ACHN (cell line): ENCODE data around the gene MEGF6.

Source experiments
- DNase-seq: peaks from one replicate; pipeline ENCODE4 v3.0.0-alpha.2; 2015
- in situ Hi-C: cut with HindIII; loops from 2 replicates; pipeline ENCODE4 v1.10.0; 2017; ENCODE audit warnings: low sequenced_read_pairs, low pct_ligation_motif_present, low pct_unique_long_range_greater_than_20kb

MEGF6 gene

DNA sequence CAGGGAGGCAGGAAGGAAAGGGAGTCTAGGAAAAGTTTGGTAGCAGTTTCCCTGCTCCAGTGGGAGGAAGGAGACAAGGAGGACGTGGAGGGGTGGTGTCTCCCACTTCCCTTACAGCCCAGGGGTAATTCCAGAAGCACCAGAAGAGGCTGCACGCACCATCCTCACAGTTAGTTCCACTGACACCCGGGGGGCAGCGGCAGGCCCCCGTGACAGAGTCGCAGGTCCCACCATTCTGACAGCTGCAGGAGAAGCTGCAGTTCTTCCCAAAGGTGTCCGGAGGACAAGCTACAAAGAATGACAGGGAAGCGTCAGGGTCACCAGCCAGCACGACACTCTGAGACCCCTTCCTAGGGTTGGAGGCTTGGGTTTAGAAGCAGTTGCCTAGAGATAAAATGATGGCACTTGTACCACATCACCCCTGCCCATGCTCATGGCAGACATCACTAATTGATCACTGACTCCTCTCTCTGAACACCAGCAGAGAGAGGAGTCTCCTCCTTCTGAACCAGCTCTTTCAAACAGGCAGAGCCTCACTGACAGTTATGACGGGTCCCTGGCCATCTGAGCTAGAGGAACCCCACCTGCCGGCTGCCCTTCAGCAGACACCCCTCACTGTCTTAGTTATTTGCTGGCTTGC lies 103.6 kb downstream of the MEGF6 start:
- in situ Hi-C loops = no loop called here
- no peak for DNase-seq

DNA sequence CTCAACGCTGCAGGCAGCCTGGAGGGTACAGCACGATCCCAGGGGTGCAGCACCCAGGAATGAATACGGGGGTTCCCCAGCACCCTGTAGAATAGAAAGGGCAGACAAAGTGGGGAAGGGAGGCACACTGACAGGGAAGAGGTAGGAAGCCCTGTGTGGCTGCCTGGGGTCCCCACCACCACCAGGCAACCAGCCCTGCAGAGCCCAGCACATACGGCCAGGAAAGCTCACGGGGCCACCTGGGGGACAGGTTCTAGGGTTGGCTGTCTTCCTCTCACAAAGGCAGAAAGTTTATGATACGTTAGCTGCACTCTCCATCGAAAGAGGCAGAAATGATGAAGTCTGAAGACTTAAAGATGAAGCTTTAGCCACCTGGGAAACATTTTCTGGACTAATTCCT lies 104.4 kb downstream of the MEGF6 start:
- no peak for DNase-seq
- in situ Hi-C loops = no loop called here

DNA sequence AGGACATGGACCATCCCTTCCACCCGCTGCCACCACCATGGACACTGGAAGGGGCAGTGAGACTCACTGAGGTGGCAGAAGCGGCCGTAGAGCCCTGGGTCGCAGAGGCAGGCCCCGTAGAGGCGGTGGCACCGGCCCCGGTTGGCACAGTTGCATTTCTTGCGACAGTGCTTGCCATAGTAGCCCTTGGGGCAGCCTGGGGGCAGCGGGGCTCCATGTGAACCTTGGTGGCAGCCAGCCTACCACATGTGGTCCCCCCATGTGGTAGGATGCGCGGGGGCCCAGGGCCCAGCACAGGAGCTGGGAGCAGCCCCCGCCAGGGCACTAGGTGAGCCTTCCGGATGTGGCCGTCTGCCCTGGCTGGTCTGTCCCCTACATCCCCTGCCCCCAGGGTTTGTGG lies 105.3 kb downstream of the MEGF6 start:
- DNase-seq = no peak
- in situ Hi-C loops = no loop called here

DNA sequence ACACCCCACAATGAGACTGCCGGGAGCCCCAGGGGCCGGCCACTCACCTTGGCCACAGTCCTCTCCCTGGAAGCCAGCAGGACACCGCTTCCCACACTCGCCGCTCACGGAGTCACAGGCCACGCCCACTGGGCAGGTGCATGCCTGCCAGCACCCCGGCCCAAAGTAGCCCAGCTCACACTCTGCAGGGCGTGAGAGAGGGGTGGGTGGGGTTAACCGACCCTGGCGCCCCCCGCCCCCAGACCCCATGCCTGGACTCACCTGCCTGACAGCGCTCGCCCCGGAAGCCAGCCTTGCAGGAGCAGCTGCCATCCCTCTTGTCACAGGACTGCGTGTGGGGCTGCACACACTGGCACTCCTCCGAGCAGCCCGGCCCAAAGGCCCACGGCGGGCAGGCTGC lies 106.1 kb downstream of the MEGF6 start:
- DNase-seq = no peak
- in situ Hi-C loops = no loop called here

DNA sequence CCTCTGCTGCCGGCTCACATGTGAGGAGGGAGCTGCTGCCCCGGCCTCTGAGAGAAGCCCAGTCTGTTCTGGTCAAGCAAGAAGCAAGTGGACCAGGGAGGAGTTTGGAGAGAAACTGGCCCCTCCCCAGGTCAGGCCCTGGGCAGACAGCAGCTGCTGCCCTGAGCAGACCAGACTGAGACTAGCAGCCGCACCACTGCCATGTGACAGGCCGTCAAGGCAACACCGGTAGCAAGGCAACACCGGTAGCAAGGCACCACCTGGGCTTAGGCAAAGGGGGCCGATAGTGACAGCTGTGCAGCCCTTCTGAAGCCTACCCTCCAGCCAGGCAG lies 106.5 kb downstream of the MEGF6 start:
- in situ Hi-C loops = no loop called here
- no peak for DNase-seq

DNA sequence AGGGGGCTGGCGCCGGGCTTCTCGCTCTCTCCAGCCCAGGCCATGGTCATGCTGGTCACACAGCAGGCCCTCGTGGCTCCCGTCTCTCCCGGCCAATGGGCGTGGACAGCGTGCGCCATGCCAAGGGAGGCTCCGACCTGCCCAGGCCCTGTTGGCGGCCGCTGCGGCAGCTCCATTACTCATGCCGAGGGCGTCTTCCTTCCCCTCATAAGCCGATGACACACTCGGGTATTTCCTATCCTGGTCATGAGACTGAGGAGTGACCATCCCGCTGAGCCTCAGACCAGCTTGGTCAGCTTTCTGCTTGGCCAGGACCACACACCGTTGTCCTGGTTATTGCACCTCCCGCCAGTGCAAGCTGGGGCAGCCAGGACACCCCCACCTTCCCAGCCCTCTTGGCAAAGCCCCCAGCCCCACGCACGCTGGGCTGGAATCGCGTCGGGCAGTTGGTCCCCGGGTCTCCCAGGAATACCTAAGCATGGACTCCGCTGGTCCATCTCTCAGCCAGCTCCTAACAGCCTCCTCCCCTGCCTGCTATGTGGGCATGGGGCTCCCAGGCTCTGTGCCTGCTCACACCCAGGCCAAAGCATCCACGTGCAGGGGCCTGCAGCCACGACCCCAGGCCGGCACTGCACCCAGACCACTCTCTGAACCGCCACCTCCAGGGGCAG lies 107.0 kb downstream of the MEGF6 start:
- DNase-seq = peak; percentile 92
- in situ Hi-C loops = no loop called here

DNA sequence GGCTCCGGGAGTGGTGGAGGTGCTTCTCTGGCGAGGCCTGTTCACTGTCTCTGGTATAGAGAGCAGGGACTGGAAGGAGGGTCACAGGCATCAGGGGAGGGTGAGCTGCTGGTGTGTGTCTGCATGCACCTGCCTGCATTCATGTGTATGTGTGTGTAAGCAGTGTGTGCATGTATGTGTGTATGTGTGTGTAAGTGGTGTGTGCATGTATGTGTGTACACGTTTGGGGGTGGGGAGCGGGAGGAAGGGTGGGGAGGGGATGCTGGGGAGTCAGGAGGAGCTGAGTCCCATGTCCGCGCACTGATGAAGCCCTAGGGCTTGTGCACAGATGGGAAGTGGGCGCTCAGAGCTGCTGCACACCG lies 107.8 kb downstream of the MEGF6 start:
- no peak for DNase-seq
- in situ Hi-C loops = no loop called here

DNA sequence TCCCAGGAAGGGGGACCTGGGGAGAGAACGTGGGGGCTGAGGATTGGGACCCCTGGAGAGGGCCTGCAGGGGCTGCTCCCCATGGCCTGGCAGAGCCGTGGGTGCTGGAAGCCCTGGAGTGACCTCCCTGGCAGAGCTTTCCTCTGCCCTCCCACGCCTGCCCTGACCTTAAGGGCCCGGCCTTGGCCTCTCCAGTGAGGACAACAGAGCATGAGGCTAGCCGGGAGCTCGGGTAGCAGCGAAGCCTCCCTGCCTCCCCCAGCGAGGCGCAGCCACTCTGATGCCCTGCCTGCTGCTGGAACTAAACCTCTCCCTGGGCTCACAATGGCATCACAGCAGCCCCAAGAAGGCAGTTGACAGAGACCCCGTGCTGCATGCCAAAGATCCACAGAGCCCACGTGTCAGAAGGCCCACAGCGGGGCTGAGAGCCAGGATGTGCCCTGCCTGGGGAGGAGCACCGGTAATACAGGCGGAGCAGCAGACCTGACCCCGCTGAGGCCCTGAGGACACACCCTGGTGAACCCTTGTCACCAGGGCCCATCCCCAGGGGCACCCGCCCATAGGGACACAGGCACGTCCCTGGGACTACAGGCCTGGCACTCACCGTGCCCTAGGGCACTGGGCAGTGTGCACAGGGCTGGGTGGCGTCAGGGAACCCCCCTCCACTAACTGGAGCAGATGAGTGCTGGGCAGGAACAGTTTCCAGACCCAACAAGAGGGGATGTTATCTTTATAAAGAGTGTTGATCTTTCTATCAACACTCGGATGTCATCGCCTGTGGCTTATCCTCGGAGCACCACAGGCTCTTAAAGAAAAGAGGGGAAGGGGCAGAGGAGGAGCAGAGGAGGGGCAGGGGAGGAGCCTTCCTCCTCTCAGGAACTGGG lies 108.4 kb downstream of the MEGF6 start:
- in situ Hi-C loops = no loop called here
- DNase-seq = no peak

DNA sequence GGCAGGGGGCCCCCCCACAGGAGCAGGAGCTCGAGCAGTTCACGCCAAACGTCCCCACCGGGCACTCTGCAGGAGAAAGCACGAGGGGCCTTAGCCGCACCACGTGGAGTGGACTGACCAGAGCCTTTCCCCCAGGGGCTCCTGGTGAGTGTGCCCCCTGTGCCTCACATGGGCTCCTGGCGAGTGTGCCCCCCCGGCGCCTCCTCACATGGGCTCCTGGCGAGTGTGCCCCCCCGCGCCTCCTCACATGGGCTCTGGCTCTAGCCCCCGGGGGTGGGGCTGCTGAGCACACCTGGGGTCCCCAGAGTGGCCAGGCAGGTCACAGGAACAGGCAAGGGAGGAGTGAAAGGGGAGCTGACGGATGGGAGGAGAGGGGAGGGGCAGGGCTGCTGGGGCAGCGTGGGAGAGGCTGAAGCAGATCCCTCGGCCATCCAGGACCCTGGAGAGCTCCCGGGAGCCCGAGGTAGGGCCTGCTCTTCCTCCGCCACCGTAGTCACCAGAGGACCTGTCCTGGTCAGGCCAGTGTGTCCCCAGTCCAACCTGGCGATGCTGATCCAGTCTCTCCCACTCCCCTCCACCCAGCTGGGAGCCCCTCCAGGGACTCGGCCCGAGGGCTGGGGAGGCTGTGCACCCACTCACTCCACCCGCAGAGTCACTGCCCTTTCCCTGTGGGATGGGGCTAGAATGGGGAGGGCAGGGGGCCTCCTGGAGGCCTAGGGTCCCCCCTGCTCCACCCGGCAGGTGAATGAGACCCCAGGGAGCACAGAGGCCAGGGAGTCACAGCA lies 109.3 kb downstream of the MEGF6 start:
- in situ Hi-C loops = no loop called here
- DNase-seq = peak; percentile 39

DNA sequence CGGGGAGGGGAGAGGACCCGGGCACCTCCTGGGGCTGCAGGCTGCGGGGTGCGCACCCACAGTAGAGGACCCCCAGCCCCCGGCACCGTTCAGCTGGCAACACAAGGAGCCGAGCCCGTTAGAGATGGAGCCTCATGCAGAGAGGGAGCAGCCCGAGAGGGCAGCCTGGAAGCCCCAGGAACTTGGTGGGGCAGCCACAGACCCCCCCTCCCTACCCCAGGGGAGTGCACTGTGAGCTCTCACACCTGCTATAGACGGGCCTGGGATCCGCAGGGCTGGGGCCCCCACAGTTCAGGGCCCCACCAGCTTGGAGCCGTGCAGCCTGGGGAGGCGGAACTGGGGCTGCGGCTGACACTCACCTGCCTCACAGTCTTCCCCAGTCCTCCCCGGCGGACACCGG lies 109.9 kb downstream of the MEGF6 start:
- in situ Hi-C loops = no loop called here
- DNase-seq = no peak

DNA sequence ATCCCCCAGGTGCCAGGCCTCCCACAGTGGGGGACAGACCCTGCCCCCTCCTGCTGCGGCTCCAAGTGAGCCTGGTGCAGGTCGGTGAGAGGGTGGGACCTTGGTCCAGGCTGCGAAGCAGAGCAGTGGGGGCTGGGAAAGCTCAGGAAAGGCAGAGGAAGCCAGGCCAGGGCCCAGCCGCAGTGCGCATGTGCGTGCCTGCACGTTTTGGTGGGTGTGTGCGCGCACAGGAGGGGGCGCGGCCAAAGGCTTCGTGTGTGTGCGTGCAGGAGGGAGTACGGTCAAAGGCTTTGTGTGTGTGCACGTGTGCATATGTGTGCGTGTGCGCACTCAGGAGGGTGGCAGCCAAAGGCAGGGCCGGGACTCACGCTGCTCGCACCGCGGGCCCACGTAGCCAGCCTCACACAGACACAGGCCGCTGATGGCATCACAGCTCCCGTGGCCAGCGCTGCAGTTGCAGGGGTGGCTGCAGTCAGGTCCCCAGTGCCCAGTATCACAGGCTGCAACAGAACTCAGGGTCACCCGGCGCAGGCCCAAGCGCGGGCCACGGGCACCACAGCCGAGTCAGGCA lies 111.0 kb downstream of the MEGF6 start:
- DNase-seq = no peak
- in situ Hi-C loops = no loop called here

DNA sequence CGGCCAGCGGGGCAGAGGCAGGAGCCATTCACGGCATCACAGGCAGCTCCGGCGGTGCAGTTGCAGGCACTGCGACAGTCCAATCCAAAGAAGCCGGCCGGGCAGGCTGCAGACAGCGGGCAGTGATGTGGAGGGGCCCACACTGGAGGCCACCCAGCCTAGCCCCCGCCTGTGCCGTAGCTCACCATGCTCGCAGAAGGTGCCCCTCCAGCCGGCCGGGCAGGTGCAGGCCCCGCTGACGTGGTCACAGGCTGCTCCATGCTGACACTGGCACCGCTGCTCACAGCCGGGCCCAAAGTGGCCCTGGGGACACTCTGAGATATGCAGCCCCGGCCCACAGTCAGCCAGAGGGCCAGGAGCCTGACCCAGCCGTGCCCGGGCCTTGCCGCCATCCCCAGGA lies 111.7 kb downstream of the MEGF6 start:
- no peak for DNase-seq
- in situ Hi-C loops = no loop called here

DNA sequence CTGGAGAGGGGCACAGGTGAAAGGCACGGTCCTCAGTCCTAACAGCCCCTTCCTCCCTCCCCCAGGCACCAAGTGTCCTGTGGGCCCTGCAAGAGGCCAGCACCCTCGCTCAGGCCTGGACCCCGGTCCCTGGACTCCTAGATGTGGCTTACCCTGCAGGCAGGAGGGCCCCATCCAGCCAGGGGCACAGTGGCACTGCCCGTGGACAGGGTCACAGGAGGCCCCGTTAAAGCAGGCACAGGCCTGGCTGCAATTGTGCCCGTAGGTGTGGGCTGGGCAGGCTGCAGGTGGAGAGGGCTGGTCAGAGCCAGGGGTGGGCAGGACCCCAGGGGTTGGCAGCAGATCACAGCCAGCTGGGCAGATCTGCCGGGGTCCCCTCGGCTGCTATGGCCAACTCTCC lies 112.3 kb downstream of the MEGF6 start:
- no peak for DNase-seq
- in situ Hi-C loops = no loop called here

DNA sequence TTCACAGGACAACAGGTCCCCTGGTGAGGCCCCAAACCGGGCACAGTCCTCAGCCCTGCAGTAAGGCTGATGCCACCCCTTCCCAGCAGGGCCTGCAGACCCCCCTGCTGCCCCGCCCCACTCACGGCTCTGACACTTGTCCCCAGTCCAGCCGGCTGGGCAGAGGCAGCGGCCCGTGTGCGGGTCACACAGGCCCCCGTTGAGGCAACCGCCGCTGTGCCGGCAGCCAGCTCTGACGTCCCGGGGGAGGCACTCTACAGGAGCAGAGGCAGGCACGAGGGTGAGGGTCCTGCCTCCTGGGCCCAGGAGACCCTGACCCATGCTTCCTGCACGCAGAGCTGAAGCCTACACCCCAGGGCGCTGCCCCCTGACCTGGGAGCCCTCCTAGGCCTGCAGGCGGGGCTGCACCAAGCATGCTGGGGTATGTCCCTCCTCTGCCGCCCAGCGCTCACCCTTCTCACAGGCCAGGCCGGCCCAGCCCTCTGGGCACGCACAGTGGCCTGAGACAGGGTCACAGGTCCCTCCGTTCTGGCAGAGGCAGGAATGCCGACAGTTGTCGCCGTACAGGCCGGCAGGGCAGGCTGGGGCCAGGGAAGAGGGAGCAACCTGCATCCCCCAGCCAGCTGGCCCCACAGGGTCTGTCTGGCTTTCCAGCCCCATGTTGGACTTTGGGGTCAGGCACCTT lies 112.9 kb downstream of the MEGF6 start:
- no peak for DNase-seq
- in situ Hi-C loops = no loop called here

DNA sequence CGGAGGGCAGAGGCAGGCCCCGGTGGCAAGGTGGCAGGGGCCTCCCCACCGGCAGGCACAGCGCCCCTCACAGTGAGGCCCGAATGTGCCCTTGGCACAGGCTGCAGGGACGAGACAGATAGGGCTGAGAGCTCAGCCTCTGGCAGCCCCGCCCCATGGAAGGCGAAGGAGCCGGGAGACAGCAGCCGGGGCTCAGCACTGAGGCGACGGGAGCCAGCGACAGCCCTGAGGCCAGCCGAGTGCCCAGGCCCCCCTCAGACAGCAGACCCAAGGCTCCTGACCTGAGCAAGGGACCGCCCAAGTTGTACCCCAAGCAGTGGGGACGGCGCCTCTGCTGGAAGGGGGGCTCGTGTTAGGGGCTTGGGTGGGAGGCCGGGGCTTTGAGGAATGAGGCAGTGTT lies 113.8 kb downstream of the MEGF6 start:
- in situ Hi-C loops = no loop called here
- no peak for DNase-seq

DNA sequence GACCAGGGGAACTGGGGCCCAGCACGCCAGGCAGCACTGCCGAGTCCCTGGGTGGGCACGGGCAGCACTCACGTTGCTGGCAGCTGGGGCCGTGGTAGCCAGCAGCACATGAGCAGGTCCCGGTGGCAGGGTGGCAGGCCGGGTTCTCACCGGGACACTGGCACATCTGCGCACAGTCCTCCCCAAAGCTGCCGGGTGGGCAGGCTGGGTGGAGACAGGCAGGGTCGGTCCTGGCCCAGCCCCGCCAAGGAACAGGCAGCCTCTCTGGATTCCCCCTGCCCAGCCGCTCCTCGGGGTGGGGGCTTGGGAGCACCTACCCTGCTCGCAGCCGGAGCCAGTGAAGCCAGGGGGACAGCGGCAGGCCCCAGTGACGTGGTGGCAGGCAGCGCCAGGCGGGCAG lies 114.4 kb downstream of the MEGF6 start:
- no peak for DNase-seq
- in situ Hi-C loops = no loop called here

DNA sequence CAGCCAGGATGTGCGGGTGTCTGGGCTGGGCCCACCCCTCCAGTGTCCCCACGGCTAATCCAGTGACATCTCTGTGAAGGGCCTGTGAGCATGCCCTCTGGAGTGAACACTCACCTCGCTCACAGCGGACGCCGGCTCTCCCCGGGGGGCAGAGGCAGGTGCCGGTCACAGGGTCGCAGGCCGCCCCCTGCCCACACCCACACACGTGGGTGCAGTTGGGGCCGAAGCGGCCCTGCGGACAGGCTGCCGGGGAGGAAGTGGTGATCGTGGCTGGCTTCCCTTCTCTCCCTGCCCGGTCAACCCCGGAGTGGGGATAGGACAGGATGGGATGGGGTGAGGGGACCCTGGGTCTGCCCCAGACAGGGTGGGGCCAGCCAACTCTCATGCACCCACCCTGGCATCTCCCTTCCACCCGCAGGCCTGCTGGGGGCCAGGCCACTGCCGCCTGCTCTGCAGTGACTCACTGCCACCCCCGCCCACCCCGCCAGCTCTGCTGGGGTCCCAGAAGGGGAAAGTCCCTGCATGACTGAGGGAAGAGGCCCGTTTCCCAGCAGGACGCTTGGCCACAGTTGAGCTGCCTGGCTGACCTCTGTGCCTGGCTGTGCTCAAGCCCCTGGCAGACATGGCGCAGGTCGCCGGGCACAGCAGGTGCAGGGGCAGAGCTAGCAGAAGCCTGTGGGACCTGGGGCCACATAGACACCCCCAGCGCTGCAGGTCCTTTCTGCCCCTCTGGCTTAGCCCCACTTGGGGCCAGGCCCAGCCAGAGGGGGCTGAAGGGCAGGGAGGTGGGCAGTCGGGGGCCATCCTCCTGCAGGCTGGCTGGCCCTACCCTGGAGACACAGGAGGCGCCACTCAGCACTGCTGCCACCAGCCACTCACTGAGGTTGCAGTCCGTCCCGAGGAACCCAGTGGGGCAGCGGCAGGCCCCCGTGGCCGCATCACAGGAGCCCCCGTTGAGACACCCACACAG lies 115.2 kb downstream of the MEGF6 start:
- in situ Hi-C loops = no loop called here
- DNase-seq = peak; percentile 60
